Adipocyte (in vitro differentiated cells): Measurements from ENCODE around the gene MBD6.
"Not testable (repeated sequence)": the region's sequence is repeated elsewhere in the genome, so short reads cannot be mapped to it uniquely, and the experiment has no call there.

Source experiments
- DNase-seq: peaks from one replicate; pipeline ENCODE4 v3.0.0-alpha.2; 2015; ENCODE audit warnings: low read depth
- H3K27me3 ChIP-seq: replicated peaks from 2 replicates; pipeline ENCODE4 v1.7.0; 2013; ENCODE audit warnings: mild to moderate bottlenecking, low read length, moderate library complexity; ENCODE audit not compliant: control insufficient read depth, insufficient read depth
- H3K36me3 ChIP-seq: 2 replicates; pipeline ENCODE4 v1.7.0; 2013; ENCODE audit warnings: low read length, mild to moderate bottlenecking, moderate library complexity; ENCODE audit not compliant: control insufficient read depth, insufficient read depth, severe bottlenecking
- H3K4me1 ChIP-seq: 2 replicates; pipeline ENCODE4 v1.7.0; 2013; ENCODE audit warnings: mild to moderate bottlenecking, low read length, moderate library complexity; ENCODE audit not compliant: control insufficient read depth, insufficient read depth
- H3K4me3 ChIP-seq: 2 replicates; pipeline ENCODE4 v1.7.0; 2013; ENCODE audit warnings: mild to moderate bottlenecking, low read length, moderate library complexity
- H3K9ac ChIP-seq: 2 replicates; pipeline ENCODE4 v1.7.0; 2013; ENCODE audit warnings: mild to moderate bottlenecking, low read length, moderate library complexity
- H3K9me3 ChIP-seq: 2 replicates; pipeline ENCODE4 v1.7.0; 2013; ENCODE audit warnings: mild to moderate bottlenecking, low read length, moderate library complexity; ENCODE audit not compliant: control insufficient read depth

MBD6 gene

GRCh38 chr12:57554897-57555296, 32.3 kb downstream of the MBD6 start:
- Histone ChIP-seq H3K4me3 (no peak overlapping the region), H3K9ac (no peak overlapping the region), H3K4me1 (peaks cover 5% of the 10 kb centered on the region), H3K36me3 (no peaks in the 10 kb centered on the region), H3K27me3 (peaks cover 33% of the 10 kb centered on the region), H3K9me3 (no peaks in the 10 kb centered on the region)
- DNase-seq, result no peak

GRCh38 chr12:57558864-57559263, 36.2 kb downstream of the MBD6 start:
- no peak overlapping the region for H3K9ac ChIP-seq
- H3K9me3 ChIP-seq, result no peaks in the 10 kb centered on the region
- DNase-seq, result no peak
- no peaks in the 10 kb centered on the region for H3K4me1 ChIP-seq
- no peak overlapping the region for H3K4me3 ChIP-seq
- H3K27me3 ChIP-seq, result peaks cover 19% of the 10 kb centered on the region
- H3K36me3 ChIP-seq, result no peaks in the 10 kb centered on the region

- H3K9me3 ChIP-seq, result no peaks in the 10 kb centered on the region
- H3K4me1 ChIP-seq, result no peaks in the 10 kb centered on the region
- no peak overlapping the region for H3K9ac ChIP-seq
- H3K4me3 ChIP-seq, result no peak overlapping the region
- no peak for DNase-seq
- H3K27me3 ChIP-seq, result peaks cover 15% of the 10 kb centered on the region
- H3K36me3 ChIP-seq, result no peaks in the 10 kb centered on the region
Observed at GRCh38 chr12:57560516-57560915, 37.9 kb downstream of the MBD6 start.

- not testable (repeated sequence) for H3K9me3 ChIP-seq, H3K4me3 ChIP-seq, H3K4me1 ChIP-seq, H3K9ac ChIP-seq, H3K36me3 ChIP-seq
- peak; percentile 49 for DNase-seq
- H3K27me3 ChIP-seq, result peaks cover 15% of the 10 kb centered on the region
Observed at GRCh38 chr12:57561117-57561516, 38.5 kb downstream of the MBD6 start.

GRCh38 chr12:57563358-57563757, 40.7 kb downstream of the MBD6 start:
- no peak overlapping the region for H3K4me3 ChIP-seq
- no peaks in the 10 kb centered on the region for H3K4me1 ChIP-seq
- no peaks in the 10 kb centered on the region for H3K9me3 ChIP-seq

GRCh38 chr12:57564178-57564740, 41.6 kb downstream of the MBD6 start:
- no peaks in the 10 kb centered on the region for H3K36me3 ChIP-seq
- no peak overlapping the region for H3K9ac ChIP-seq
- H3K4me3 ChIP-seq, result no peak overlapping the region
- DNase-seq, result no peak
- no peaks in the 10 kb centered on the region for H3K4me1 ChIP-seq
- H3K27me3 ChIP-seq, result peaks cover 28% of the 10 kb centered on the region
- H3K9me3 ChIP-seq, result no peaks in the 10 kb centered on the region

More at GRCh38 chr12:57563358-57563757, 40.7 kb downstream of the MBD6 start:
- peaks cover 19% of the 10 kb centered on the region for H3K27me3 ChIP-seq
- DNase-seq, result no peak
- H3K9ac ChIP-seq, result no peak overlapping the region
- no peaks in the 10 kb centered on the region for H3K36me3 ChIP-seq

GRCh38 chr12:57568838-57569237, 46.2 kb downstream of the MBD6 start:
- H3K4me3 ChIP-seq, result no peak overlapping the region
- peaks cover 46% of the 10 kb centered on the region for H3K27me3 ChIP-seq
- H3K9me3 ChIP-seq, result no peaks in the 10 kb centered on the region
- no peak overlapping the region for H3K9ac ChIP-seq
- H3K4me1 ChIP-seq, result no peaks in the 10 kb centered on the region
- no peak for DNase-seq
- H3K36me3 ChIP-seq, result no peaks in the 10 kb centered on the region

- H3K9me3 ChIP-seq, result no peaks in the 10 kb centered on the region
- H3K36me3 ChIP-seq, result no peaks in the 10 kb centered on the region
- no peak overlapping the region for H3K4me3 ChIP-seq
- H3K27me3 ChIP-seq, result peaks cover 41% of the 10 kb centered on the region
- no peak for DNase-seq
- no peak overlapping the region for H3K9ac ChIP-seq
- no peaks in the 10 kb centered on the region for H3K4me1 ChIP-seq
Observed at GRCh38 chr12:57569858-57570257, 47.2 kb downstream of the MBD6 start.

- not testable (repeated sequence) for H3K4me3 ChIP-seq, H3K4me1 ChIP-seq, H3K36me3 ChIP-seq, DNase-seq, H3K9ac ChIP-seq, H3K9me3 ChIP-seq
- H3K27me3 ChIP-seq, result peaks cover 43% of the 10 kb centered on the region
Observed at GRCh38 chr12:57570438-57570837, 47.8 kb downstream of the MBD6 start.

- Histone ChIP-seq H3K36me3 (no peaks in the 10 kb centered on the region), H3K9me3 (no peaks in the 10 kb centered on the region)
Observed at GRCh38 chr12:57571926-57572762, 49.5 kb downstream of the MBD6 start.

GRCh38 chr12:57574795-57575194, 52.2 kb downstream of the MBD6 start:
- H3K4me1 ChIP-seq, result no peaks in the 10 kb centered on the region
- no peak for DNase-seq
- H3K9ac ChIP-seq, result no peak overlapping the region
- H3K9me3 ChIP-seq, result no peaks in the 10 kb centered on the region
- no peaks in the 10 kb centered on the region for H3K36me3 ChIP-seq
- H3K27me3 ChIP-seq, result peaks cover 49% of the 10 kb centered on the region
- H3K4me3 ChIP-seq, result no peak overlapping the region

More at GRCh38 chr12:57571926-57572762, 49.5 kb downstream of the MBD6 start:
- Histone ChIP-seq H3K4me3 (no peak overlapping the region), H3K4me1 (no peaks in the 10 kb centered on the region), H3K27me3 (peaks cover 54% of the 10 kb centered on the region), H3K9ac (no peak overlapping the region)
- DNase-seq, result no peak
